Measurements from ENCODE around the gene SMIM5. TPM values are rescaled to one million over a fixed set of nuclear protein-coding genes. Genes with fewer than 3 reads are reported as not detected.
A peak's percentile ranks its signal among the peaks of the same experiment; 100 is the strongest.

Gene SMIM5
- polyA plus RNA-seq, 1 donor (not counting 4 experiments of a cell fraction or from before 2014, with no cell fraction given) = 0.24 TPM

DNA sequence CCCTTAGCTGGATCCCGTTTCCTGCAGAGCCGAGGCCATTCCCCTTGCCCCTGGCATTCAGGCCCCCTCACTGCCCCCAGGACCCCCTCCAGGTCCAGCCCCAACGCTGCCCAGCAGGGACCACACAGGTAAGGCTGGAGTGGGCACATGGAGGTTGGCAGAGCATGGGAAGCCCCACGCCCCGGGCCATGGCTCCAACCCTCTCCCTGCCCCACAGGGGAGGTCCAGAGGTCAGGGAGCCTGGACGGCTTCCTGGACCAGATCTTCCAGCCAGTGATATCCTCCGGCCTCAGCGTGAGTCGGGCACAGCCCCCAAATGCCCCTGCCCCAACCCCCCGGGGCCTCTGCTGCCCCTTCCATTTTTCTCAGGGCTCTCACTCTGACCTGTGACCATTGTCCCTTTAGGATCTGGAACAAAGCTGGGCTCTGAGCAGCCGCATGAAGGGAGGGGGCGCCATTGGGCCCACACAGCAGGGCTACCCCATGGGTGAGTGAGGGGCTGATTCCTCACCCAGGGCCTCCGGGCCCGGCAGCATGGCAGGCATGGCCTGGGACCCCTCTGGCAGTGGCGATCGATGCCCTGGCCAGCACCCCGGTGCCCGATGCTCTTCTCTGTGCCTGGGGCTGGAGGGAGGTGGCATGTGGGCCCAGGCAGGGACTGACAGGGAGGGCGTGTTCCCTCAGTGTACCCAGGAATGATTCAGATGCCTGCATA, 18.5 kb upstream of the SMIM5 start:
- no peaks in the 10 kb centered on the region for H3K9me3 ChIP-seq (ENCODE audit: control insufficient read depth, low read depth, low read length)
- no peak for DNase-seq (ENCODE audit: low read depth, low spot score)
- FAIRE-seq = no peak

DNA sequence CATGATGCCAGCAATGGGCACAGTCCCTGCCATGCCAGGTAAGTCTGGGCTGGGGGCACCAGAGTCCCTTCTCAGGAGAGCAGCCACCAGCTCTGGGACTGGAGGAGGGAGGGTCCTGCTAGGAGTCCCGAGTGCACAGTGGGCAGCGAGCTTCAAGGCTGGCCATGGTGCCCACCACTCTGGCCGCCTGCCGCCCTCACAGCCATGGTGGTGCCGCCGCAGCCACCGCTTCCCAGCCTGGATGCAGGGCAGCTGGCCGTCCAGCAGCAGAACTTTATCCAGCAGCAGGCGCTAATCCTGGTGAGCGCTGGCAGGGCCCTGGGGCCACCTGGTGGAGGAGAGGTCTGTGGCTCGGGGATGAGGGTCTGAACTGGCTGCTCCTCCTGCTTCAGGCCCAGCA, 17.9 kb upstream of the SMIM5 start:
- Histone ChIP-seq H4K20me1 (ENCODE audit: control insufficient read depth, extremely low read depth, insufficient read depth, low read length) (no peaks in the 10 kb centered on the region), H3K79me2 (ENCODE audit: control insufficient read depth, insufficient read depth, low read length) (no peaks in the 10 kb centered on the region), H3K9me3 (ENCODE audit: control insufficient read depth, low read depth, low read length) (no peaks in the 10 kb centered on the region), H3K36me3 (ENCODE audit: control insufficient read depth in 2 of 2, extremely low read depth in 1 of 2, insufficient read depth in 2 of 2, low read length in 2 of 2) (no peaks in the 10 kb centered on the region), H3K4me1 (ENCODE audit: control insufficient read depth, extremely low read depth, insufficient read depth, low read length) (no peaks in the 10 kb centered on the region), H3K9ac (ENCODE audit: control insufficient read depth, extremely low read depth, insufficient read depth, low read length) (no peak overlapping the region), H3K9me1 (ENCODE audit: control insufficient read depth, extremely low read depth, insufficient read depth, low read length) (no peaks in the 10 kb centered on the region), H3K27ac (ENCODE audit: control insufficient read depth, insufficient read depth, low read length) (no peak overlapping the region), H3K27me3 (ENCODE audit: control insufficient read depth, extremely low read depth, insufficient read depth, low read length) (peaks cover 11% of the 10 kb centered on the region), H2AFZ (ENCODE audit: control insufficient read depth, low read length) (no peak overlapping the region), H3K4me3 (ENCODE audit: control insufficient read depth in 2 of 3, extremely low read depth in 1 of 3, insufficient read depth in 2 of 3, low read depth in 1 of 3, low read length in 3 of 3) (no peak overlapping the region), H3K4me2 (ENCODE audit: control insufficient read depth, extremely low read depth, insufficient read depth, low read depth, low read length) (no peak overlapping the region)
- TF ChIP-seq, protein P1, sequence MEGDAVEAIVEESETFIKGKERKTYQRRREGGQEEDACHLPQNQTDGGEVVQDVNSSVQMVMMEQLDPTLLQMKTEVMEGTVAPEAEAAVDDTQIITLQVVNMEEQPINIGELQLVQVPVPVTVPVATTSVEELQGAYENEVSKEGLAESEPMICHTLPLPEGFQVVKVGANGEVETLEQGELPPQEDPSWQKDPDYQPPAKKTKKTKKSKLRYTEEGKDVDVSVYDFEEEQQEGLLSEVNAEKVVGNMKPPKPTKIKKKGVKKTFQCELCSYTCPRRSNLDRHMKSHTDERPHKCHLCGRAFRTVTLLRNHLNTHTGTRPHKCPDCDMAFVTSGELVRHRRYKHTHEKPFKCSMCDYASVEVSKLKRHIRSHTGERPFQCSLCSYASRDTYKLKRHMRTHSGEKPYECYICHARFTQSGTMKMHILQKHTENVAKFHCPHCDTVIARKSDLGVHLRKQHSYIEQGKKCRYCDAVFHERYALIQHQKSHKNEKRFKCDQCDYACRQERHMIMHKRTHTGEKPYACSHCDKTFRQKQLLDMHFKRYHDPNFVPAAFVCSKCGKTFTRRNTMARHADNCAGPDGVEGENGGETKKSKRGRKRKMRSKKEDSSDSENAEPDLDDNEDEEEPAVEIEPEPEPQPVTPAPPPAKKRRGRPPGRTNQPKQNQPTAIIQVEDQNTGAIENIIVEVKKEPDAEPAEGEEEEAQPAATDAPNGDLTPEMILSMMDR (optimal IDR thresholded peaks at IDR 0.05 in 1 of 3, IDR thresholded peaks at IDR 0.05 in 1 of 3, conservative IDR thresholded peaks at IDR 0.05 in 1 of 3; ENCODE audit: extremely low read depth in 1 of 3, insufficient read depth in 2 of 3, low read length in 3 of 3) = peak in 1 of 3 experiments; percentile 7
- no peak for TF ChIP-seq EZH2 (IDR thresholded peaks at IDR 0.05; ENCODE audit: low read length)
- FAIRE-seq (no peak), DNase-seq (ENCODE audit: low read depth, low spot score) (no peak)
- dilution Hi-C loops (cut with MboI; ENCODE audit: extremely low pct_ligation_motif_present, low sequenced_read_pairs) = no loop called here

More for the DNA sequence above, 18.5 kb upstream of the SMIM5 start:
- Histone ChIP-seq H3K4me2 (ENCODE audit: control insufficient read depth, extremely low read depth, insufficient read depth, low read depth, low read length) (no peak overlapping the region), H4K20me1 (ENCODE audit: control insufficient read depth, extremely low read depth, insufficient read depth, low read length) (no peaks in the 10 kb centered on the region), H3K79me2 (ENCODE audit: control insufficient read depth, insufficient read depth, low read length) (no peaks in the 10 kb centered on the region), H2AFZ (ENCODE audit: control insufficient read depth, low read length) (no peak overlapping the region), H3K27ac (ENCODE audit: control insufficient read depth, insufficient read depth, low read length) (no peak overlapping the region), H3K4me1 (ENCODE audit: control insufficient read depth, extremely low read depth, insufficient read depth, low read length) (no peaks in the 10 kb centered on the region), H3K4me3 (ENCODE audit: control insufficient read depth in 2 of 3, extremely low read depth in 1 of 3, insufficient read depth in 2 of 3, low read depth in 1 of 3, low read length in 3 of 3) (no peak overlapping the region), H3K36me3 (ENCODE audit: control insufficient read depth in 2 of 2, extremely low read depth in 1 of 2, insufficient read depth in 2 of 2, low read length in 2 of 2) (no peaks in the 10 kb centered on the region), H3K9me1 (ENCODE audit: control insufficient read depth, extremely low read depth, insufficient read depth, low read length) (no peaks in the 10 kb centered on the region), H3K9ac (ENCODE audit: control insufficient read depth, extremely low read depth, insufficient read depth, low read length) (no peak overlapping the region), H3K27me3 (ENCODE audit: control insufficient read depth, extremely low read depth, insufficient read depth, low read length) (peaks cover 11% of the 10 kb centered on the region)
- TF ChIP-seq, protein P1 (optimal IDR thresholded peaks at IDR 0.05 in 1 of 3, IDR thresholded peaks at IDR 0.05 in 1 of 3, conservative IDR thresholded peaks at IDR 0.05 in 1 of 3; ENCODE audit: extremely low read depth in 1 of 3, insufficient read depth in 2 of 3, low read length in 3 of 3) = no peak
- no peak for TF ChIP-seq EZH2 (IDR thresholded peaks at IDR 0.05; ENCODE audit: low read length)
- dilution Hi-C loops (cut with MboI; ENCODE audit: extremely low pct_ligation_motif_present, low sequenced_read_pairs) = no loop called here

All from keratinocyte (primary cell).